NCI-H2171 treated with DMSO at 0.1 percent for 48 hours (cell line): ENCODE data around the gene PAWR.
"Not testable (repeated sequence)": the region's sequence is repeated elsewhere in the genome, so short reads cannot be mapped to it uniquely, and the experiment has no call there.

Experiments used
- DNase-seq: peaks from one replicate; lab custom pipeline; 2025; lab: John Stamatoyannopoulos, UW

The PAWR gene

GRCh38 chr12:79548610-79548924, 142.2 kb downstream of the PAWR start:
- no peak for DNase-seq

- peak; percentile 48 for DNase-seq
Measured at GRCh38 chr12:79547735-79548609, 142.8 kb downstream of the PAWR start.

GRCh38 chr12:79547044-79547734, 143.6 kb downstream of the PAWR start:
- DNase-seq = no peak

GRCh38 chr12:79546466-79547043, 144.2 kb downstream of the PAWR start:
- no peak for DNase-seq

GRCh38 chr12:79544439-79544838, 146.3 kb downstream of the PAWR start:
- DNase-seq = not testable (repeated sequence)

GRCh38 chr12:79537675-79538074, 153.1 kb downstream of the PAWR start:
- DNase-seq = no peak

- DNase-seq = no peak
Measured at GRCh38 chr12:79535751-79536150, 155.0 kb downstream of the PAWR start.
